K562 (cell line): ENCODE measurements around the gene LAMA2. TPM values are rescaled to one million over a fixed set of nuclear protein-coding genes. Genes with fewer than 3 reads are reported as not detected.

Experiments used
- ATAC-seq: fragments of 200-7000 bp; cut with Tn5 transposase; 3 replicates; pipeline ENCODE4 v1.9.1; 2020; ENCODE audit warnings: moderate library complexity
- BruUV-seq: library from RNA; stranded (reverse); fragments of 400-500 nt; replicated peaks from 2 replicates; lab custom pipeline; 2021; lab: Mats Ljungman, UMichigan
- CTCF ChIA-PET: fragments of 300-600 bp; formaldehyde crosslinking; extraction: SDS; loops from one replicate; lab custom pipeline; 2021; ENCODE audit warnings: low intra/inter-chr PET ratio; lab: Yijun Ruan, JAX
- POLR2A ChIA-PET: fragments of 300-600, 350-650 bp; sonication (Branson Sonifier 250); formaldehyde crosslinking; extraction: SDS; loops from one replicate; lab custom pipeline; 2021; ENCODE audit warnings: antibody characterized with exemption, inconsistent platforms; lab: Yijun Ruan, JAX
- DNase-seq, 4 experiments: peaks; one replicate each; pipeline versions ENCODE4 v3.0.0 to v3.0.0-alpha.2; 2011 to 2018; ENCODE audit warnings: low spot score in 3 of 4, mixed read lengths in 3 of 4; ENCODE audit errors: extremely low read depth in 1 of 4
- FAIRE-seq: peaks from 2 replicates; lab custom pipeline; 2011; peaks lifted over from hg19 to GRCh38; lab: Jason Lieb, UNC
- H2AFZ ChIP-seq: 2 replicates; pipeline ENCODE4 v1.6.0; 2011; ENCODE audit warnings: low read depth, low read length, control low read depth, inconsistent platforms
- H3K27ac ChIP-seq: fragments of 200-600 bp; 3 replicates; pipeline ENCODE4 v1.8.0; 2011; ENCODE audit warnings: low read depth, mild to moderate bottlenecking, control low read depth, inconsistent platforms, low read length, moderate library complexity, mixed read lengths; ENCODE audit errors: extremely low read depth
- H3K27me3 ChIP-seq, 2 experiments: fragments of 300-600 bp in 1 of 2; 2 replicates in 1 of 2; 3 replicates in 1 of 2; pipeline versions ENCODE4 v1.6.0 to v1.8.0; 2011; ENCODE audit warnings: inconsistent platforms in 2 of 2, low read length in 2 of 2, mild to moderate bottlenecking in 1 of 2, mixed read lengths in 1 of 2, moderate library complexity in 1 of 2; ENCODE audit not compliant: control insufficient read depth in 2 of 2, insufficient read depth in 2 of 2
- H3K36me3 ChIP-seq: fragments of 300-600 bp; 3 replicates; pipeline ENCODE4 v1.8.0; 2011; ENCODE audit warnings: mild to moderate bottlenecking, low read length, inconsistent platforms; ENCODE audit not compliant: control insufficient read depth, insufficient read depth
- H3K4me1 ChIP-seq, 2 experiments: fragments of 200-600 bp in 1 of 2; replicated peaks in 1 of 2; 2 replicates in 1 of 2; 3 replicates in 1 of 2; pipeline versions ENCODE4 v1.5.1 to v1.8.0; 2011; ENCODE audit warnings: inconsistent platforms in 2 of 2, low read length in 2 of 2, mild to moderate bottlenecking in 1 of 2, mixed read lengths in 1 of 2, moderate library complexity in 1 of 2; ENCODE audit not compliant: control insufficient read depth in 2 of 2, insufficient read depth in 2 of 2
- H3K4me2 ChIP-seq: 2 replicates; pipeline ENCODE4 v1.6.1; 2011; ENCODE audit warnings: low read length, control low read depth, inconsistent platforms, mixed read lengths; ENCODE audit not compliant: insufficient read depth
- H3K4me3 ChIP-seq: fragments of 200-600 bp; sonication (generic), shearing (Covaris generic); 2 replicates; pipeline ENCODE4 v1.5.1; 2016; ENCODE audit warnings: control low read depth, inconsistent platforms
- H3K79me2 ChIP-seq: fragments of 200-600 bp; 3 replicates; pipeline ENCODE4 v1.8.0; 2011; ENCODE audit warnings: low read length, inconsistent platforms; ENCODE audit not compliant: control insufficient read depth, insufficient read depth
- H3K9ac ChIP-seq, 2 experiments: 2 replicates each; pipeline versions ENCODE4 v1.6.0 to v1.6.1; 2011; ENCODE audit warnings: low read depth in 2 of 2, low read length in 2 of 2, control low read depth in 1 of 2, inconsistent platforms in 1 of 2, mild to moderate bottlenecking in 1 of 2, mixed read lengths in 1 of 2; ENCODE audit not compliant: insufficient read depth in 1 of 2
- H3K9me1 ChIP-seq: one replicate; pipeline ENCODE4 v1.6.0; 2011; ENCODE audit warnings: inconsistent platforms, mild to moderate bottlenecking, low read length, moderate library complexity; ENCODE audit not compliant: control insufficient read depth, insufficient read depth
- H3K9me3 ChIP-seq: replicated peaks from 2 replicates; pipeline ENCODE4 v1.5.1; 2011; ENCODE audit warnings: low read depth, low read length, inconsistent platforms; ENCODE audit not compliant: control insufficient read depth, insufficient read depth
- H4K20me1 ChIP-seq: replicated peaks from 2 replicates; pipeline ENCODE4 v1.6.1; 2011; ENCODE audit warnings: low read length, inconsistent platforms, mixed read lengths; ENCODE audit not compliant: control insufficient read depth, insufficient read depth
- AFF1 ChIP-seq, 2 experiments: fragments of 450-650 bp; IDR thresholded peaks; 2 replicates each; pipeline ENCODE4 v1.6.1; 2018; ENCODE audit warnings: mild to moderate bottlenecking in 2 of 2, low read depth in 1 of 2; ENCODE audit not compliant: partially characterized antibody in 2 of 2
- BRD4 ChIP-seq: fragments of 200-600 bp; sonication (generic); IDR thresholded peaks from 2 replicates; pipeline ENCODE4 v1.6.1; 2017; ENCODE audit warnings: inconsistent platforms
- BRD9 ChIP-seq: fragments of 450-650 bp; IDR thresholded peaks from 2 replicates; pipeline ENCODE4 v1.6.1; 2018; ENCODE audit warnings: low read depth; ENCODE audit not compliant: partially characterized antibody
- CHD2 ChIP-seq: IDR thresholded peaks from 2 replicates; pipeline ENCODE4 v1.6.1; 2011; ENCODE audit warnings: low read depth, low read length
- MBD1 ChIP-seq: fragments of 250-450 bp; sonication (Bioruptor Pico); IDR thresholded peaks from 2 replicates; pipeline ENCODE4 v1.8.0; 2022; ENCODE audit warnings: inconsistent platforms
- MYNN ChIP-seq, 2 experiments: sonication (generic); formaldehyde crosslinking in 1 of 2; IDR thresholded peaks; 2 replicates each; pipeline versions ENCODE4 v1.5.0 to v1.6.1; 2016 to 2020; ENCODE audit warnings: antibody characterized with exemption in 1 of 2, missing genetic modification reagents in 1 of 2
- PML ChIP-seq: IDR thresholded peaks from 2 replicates; pipeline ENCODE4 v1.6.1; 2012; ENCODE audit warnings: low read length, inconsistent platforms
- SRSF1 ChIP-seq: fragments of 200-400 bp; formaldehyde crosslinking; IDR thresholded peaks from 2 replicates; pipeline ENCODE4 v1.6.1; 2017; ENCODE audit warnings: mild to moderate bottlenecking, low read depth, low read length, moderate library complexity
- THRA ChIP-seq: fragments of 450-650 bp; IDR thresholded peaks from 2 replicates; pipeline ENCODE4 v1.6.1; 2017; ENCODE audit warnings: mild to moderate bottlenecking, moderate library complexity
- TSC22D4 ChIP-seq: fragments of 450-650 bp; IDR thresholded peaks from 2 replicates; pipeline ENCODE4 v1.6.1; 2016; ENCODE audit warnings: missing genetic modification characterization, missing biosample characterization, control low read depth
- ZBTB34 ChIP-seq: fragments of 250-450 bp; sonication (Bioruptor Pico); IDR thresholded peaks from 2 replicates; pipeline ENCODE4 v1.8.0; 2021; ENCODE audit warnings: mild to moderate bottlenecking, moderate library complexity
- ZNF124 ChIP-seq: sonication (generic); formaldehyde crosslinking; IDR thresholded peaks from 2 replicates; pipeline ENCODE4 v1.8.1; 2022; ENCODE audit warnings: missing genetic modification reagents
- ZNF282 ChIP-seq: sonication (generic); formaldehyde crosslinking; IDR thresholded peaks from 2 replicates; pipeline ENCODE4 v1.8.1; 2023; ENCODE audit warnings: missing genetic modification reagents
- ZNF707 ChIP-seq: fragments of 250-450 bp; sonication (Bioruptor Pico); conservative IDR thresholded peaks from 2 replicates; pipeline ENCODE4 v1.8.0; 2022; ENCODE audit warnings: inconsistent platforms, mild to moderate bottlenecking, moderate library complexity
- WGBS: fragments of 100-300 bp; shearing (Covaris generic); methylation state at CpG from one replicate; pipeline ENCODE4 v1.1.6; 2016; ENCODE audit warnings: low coverage, mixed read lengths; ENCODE audit not compliant: insufficient coverage; ENCODE audit errors: missing lambda C conversion rate; 5-methylcytosine and 5-hydroxymethylcytosine counted together
- in situ Hi-C: fragments of 300-500 bp; cut with MboI; formaldehyde crosslinking; loops from 4 replicates; pipeline ENCODE4 v1.15.0; 2018; ENCODE audit warnings: inconsistent platforms, mixed read lengths
- intact Hi-C: fragments of 100-400 bp; cut with micrococcal nuclease; formaldehyde crosslinking; loops from 2 replicates; pipeline ENCODE4 v1.14.2; 2022
- polyA plus RNA-seq, 8 experiments: library from polyadenylated mRNA; depleted of rRNA in 4 of 8; stranded (reverse) in 5 of 8; unstranded in 3 of 8; fragments of >200 nt; fragmentation: Nextera tagmentation in 2 of 8; fragmentation: Illumina TruSeq in 1 of 8; extraction: Ambion mirVana in 2 of 8; extraction: Trizol in 1 of 8; gene quantifications; 2 replicates each; pipeline versions ENCODE4 v1.2.1 to v1.2.3, GENCODE V29; 2011 to 2014; ENCODE audit warnings: inconsistent platforms in 1 of 8, missing spikeins in 1 of 8
- total RNA-seq, 7 experiments: library from RNA; depleted of rRNA in 6 of 7; stranded (reverse); fragments of >200 nt in 6 of 7; fragmentation: Illumina TruSeq in 2 of 7; extraction: Trizol in 2 of 7; gene quantifications; 2 replicates each; pipeline versions ENCODE4 v1.2.1 to v1.2.3, GENCODE V29; 2011 to 2021; ENCODE audit warnings: low replicate concordance in 1 of 7

Gene LAMA2
- total and polyA plus RNA-seq, 9 of the 15 experiments (the other 6 are each of a cell fraction or from before 2014, with no cell fraction given) = 0.04 to 1.5 (median 0.36) TPM

GRCh38 chr6:129455126-129455769 is 572.3 kb downstream of the LAMA2 start:
- H3K9me3 ChIP-seq = no peaks in the 10 kb centered on the region
- no peak for DNase-seq
- no peak overlapping the region for H3K4me3 ChIP-seq
- H3K9ac ChIP-seq = no peak overlapping the region
- POLR2A ChIA-PET = interaction anchor here (0.6 kb wide), 1 partner anchor 167 kb away, joined by 3 read pairs; no protein-coding TSS in a partner anchor
- CTCF ChIA-PET = no interaction called here
- in situ Hi-C loops (no loop called here), intact Hi-C loops (no loop called here)
- no peaks in the 10 kb centered on the region for H3K79me2 ChIP-seq
- no peak for FAIRE-seq
- H3K9me1 ChIP-seq = no peaks in the 10 kb centered on the region
- no peak overlapping the region for H2AFZ ChIP-seq
- no peaks in the 10 kb centered on the region for H3K27me3 ChIP-seq
- no peak overlapping the region for H3K4me2 ChIP-seq
- no peaks in the 10 kb centered on the region for H3K4me1 ChIP-seq
- no peaks in the 10 kb centered on the region for H4K20me1 ChIP-seq
- ATAC-seq = no peak
- no TSS peak for BruUV-seq
- 0% methylated on average over 3 of the region's 3 CpGs for WGBS
- no peaks in the 10 kb centered on the region for H3K36me3 ChIP-seq
- H3K27ac ChIP-seq = no peak overlapping the region
- no peak for TF ChIP-seq ZNF707
- TF ChIP-seq MBD1 (CRISPR knock-in tag) = no peak
- no peak for TF ChIP-seq ZNF282 (CRISPR knock-in tag)
- no peak for TF ChIP-seq ZBTB34 (CRISPR knock-in tag)
- no peak for TF ChIP-seq TSC22D4 (tag)
- TF ChIP-seq THRA = no peak
- no peak for TF ChIP-seq MYNN (IDR thresholded peaks at IDR 0.05)
- no peak for TF ChIP-seq MYNN (CRISPR knock-in tag; IDR thresholded peaks at IDR 0.05)
- TF ChIP-seq BRD4 = no peak
- no peak for TF ChIP-seq SRSF1
- TF ChIP-seq PML = no peak
- no peak for TF ChIP-seq ZNF124
- TF ChIP-seq CHD2 = no peak
- no peak for TF ChIP-seq AFF1 (IDR thresholded peaks at IDR 0.05; ENCODE audit: low read depth in 1 of 2, partially characterized antibody in 2 of 2)
- TF ChIP-seq BRD9 = no peak
